Left colon (tissue), 2 donors: Measurements from ENCODE around the gene PRND. TPM values are rescaled to one million over a fixed set of nuclear protein-coding genes. Genes with fewer than 3 reads are reported as not detected.
"Not testable (repeated sequence)": the region's sequence is repeated elsewhere in the genome, so short reads cannot be mapped to it uniquely, and the experiment has no call there.

Experiments
- ATAC-seq: fragments of 200-7000 bp; cut with Tn5 transposase; one replicate; pipeline ENCODE4 v1.9.1; 2020; ENCODE audit warnings: mild to moderate bottlenecking, moderate library complexity
- DNase-seq, 2 donors: peaks; one replicate each; pipeline ENCODE4 v3.0.0-alpha.2; 2020
- intact Hi-C, 2 donors: fragments of 100-400 bp; cut with DNase I in 1 of 2; cut with micrococcal nuclease in 1 of 2; formaldehyde crosslinking; loops; one replicate each; pipeline versions ENCODE4 v1.11.2 to v1.14.0; 2022; cut with DNase I, micrococcal nuclease
- total RNA-seq, 2 donors: library from RNA; stranded (reverse); fragmentation: NEBNext Ultra II Directional; extraction: Animal tissue kit (Norgen Biotek cat#: 25700); gene quantifications; one replicate each; pipeline ENCODE4 v1.2.1, GENCODE V29; 2021
- donor health status: DM: no; HTN: no; CAD: no.
- donor health status: DM: yes; HTN: yes; CAD: no.

Gene PRND
- total RNA-seq, 2 donors from 2014 or later, result 0.20 TPM; not detected in 1

DNA sequence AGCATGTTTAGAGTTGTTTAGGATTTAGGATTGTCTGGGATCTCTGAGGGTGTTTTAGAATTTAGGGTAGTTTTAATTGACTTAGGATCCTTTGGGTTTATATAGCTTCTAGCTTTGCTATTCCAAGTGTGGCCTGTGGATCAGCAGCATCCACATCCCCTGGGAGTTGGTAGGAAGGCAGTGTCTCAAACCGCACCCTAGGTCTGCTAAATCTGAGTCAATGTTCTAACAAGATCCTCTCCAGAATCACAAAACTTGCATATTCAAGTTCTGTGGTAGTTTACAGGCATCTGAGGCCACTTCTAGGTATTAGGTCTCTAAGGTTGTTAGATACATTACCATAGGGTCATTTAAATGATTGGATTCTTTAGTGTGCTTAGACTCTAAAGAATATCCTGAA, 48.3 kb downstream of the PRND start:
- DNase-seq, result no peak
- no peak for ATAC-seq
- intact Hi-C loops, result no loop called here

DNA sequence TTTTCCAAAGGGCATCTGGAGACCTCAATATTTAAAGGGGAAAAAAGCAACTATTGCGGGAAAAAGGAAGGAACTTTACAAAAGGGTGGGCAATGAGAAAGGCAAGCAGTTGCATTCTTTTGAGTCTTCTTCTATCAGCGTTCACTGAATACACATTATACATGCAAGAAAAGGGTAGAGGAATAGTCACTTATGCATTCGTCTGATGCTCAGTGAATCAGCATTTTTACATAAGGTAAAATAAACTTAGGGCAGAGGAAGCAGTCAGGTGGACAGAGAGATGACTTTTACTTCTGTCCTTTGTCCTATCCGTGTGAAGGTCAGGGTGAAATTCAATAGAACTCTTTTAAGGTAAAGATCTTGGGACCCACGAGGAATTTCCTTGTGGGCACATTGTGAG, 49.3 kb downstream of the PRND start:
- DNase-seq (no peak), ATAC-seq (no peak)
- intact Hi-C loops, result no loop called here

DNA sequence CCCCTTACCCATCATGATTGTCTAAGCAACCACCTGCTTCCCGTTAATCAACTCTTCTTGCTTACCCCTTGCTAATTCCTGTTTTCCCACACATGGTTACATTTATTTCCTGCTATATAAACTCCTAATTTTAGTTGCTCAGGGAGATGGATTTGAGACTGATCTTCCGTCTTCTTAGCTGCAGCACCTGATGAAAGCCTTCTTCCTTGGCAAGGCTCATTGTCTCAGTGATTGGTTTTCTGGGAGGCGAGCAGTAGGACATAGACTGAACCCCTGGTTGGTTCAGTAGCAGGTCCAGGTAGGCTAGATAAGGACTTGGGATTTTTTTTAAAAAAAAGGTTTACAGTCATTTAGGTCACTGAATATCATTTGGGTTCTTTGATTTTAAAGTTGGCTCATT, 50.4 kb downstream of the PRND start:
- intact Hi-C loops, result no loop called here
- ATAC-seq (no peak), DNase-seq (no peak)

DNA sequence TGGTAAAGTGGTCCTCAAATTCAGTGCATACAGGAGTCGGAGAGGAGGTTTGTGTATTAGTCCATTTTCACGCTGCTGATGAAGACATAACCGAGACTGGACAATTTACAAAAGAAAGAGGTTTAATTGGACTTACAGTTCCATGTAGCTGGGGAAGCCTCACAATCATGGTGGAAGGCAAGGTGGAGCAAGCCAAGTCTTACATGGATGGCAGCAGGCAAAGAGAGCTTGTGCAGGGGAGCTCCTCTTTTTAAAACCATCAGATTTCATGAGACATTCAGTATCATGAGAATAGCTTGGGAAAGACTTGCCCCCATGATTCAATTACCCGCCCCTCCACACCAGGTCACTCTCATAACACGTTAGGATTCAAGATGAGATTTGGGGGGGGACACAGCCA, 51.3 kb downstream of the PRND start:
- ATAC-seq, intact Hi-C loops, DNase-seq: not testable (repeated sequence)

DNA sequence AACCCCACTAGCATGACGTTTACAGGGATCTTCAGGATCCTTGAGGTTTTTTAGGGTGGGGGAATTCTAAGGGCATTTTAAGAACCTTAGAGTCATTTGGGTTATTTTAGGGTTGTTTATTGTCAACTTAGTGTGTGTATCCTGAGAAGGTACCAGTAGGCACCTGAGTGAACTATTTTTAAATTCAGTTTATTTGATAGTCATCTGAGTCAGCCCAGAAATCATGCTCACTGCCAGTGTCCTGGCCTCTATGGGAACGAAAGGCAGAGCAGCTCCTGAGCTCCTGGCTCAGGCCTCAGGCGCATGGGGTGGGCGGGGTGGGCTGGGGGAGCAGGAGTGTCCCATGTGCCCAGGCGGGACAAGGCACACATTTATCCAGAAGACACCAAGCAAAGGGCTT, 52.0 kb downstream of the PRND start:
- no peak for ATAC-seq
- DNase-seq, result no peak
- intact Hi-C loops, result no loop called here

DNA sequence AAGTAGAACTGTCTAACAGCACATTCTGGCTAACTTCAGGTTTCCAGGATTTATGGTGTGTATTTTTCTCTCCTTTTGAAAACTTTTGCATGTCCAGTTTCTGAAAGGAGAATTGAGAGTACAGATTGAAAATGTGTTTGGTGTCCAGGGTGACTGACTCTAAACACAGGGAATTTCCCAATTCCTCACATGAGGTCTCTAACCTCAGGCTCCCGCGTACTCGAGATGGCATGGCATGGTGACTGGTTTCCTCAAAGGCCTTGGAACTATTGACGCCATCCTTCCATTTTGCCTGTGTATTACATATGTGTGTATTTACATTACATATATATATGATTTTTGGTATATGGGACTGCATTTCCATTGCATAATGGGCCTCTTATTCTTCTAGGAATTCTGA, 52.5 kb downstream of the PRND start:
- no peak for ATAC-seq
- no peak for DNase-seq
- intact Hi-C loops, result no loop called here

DNA sequence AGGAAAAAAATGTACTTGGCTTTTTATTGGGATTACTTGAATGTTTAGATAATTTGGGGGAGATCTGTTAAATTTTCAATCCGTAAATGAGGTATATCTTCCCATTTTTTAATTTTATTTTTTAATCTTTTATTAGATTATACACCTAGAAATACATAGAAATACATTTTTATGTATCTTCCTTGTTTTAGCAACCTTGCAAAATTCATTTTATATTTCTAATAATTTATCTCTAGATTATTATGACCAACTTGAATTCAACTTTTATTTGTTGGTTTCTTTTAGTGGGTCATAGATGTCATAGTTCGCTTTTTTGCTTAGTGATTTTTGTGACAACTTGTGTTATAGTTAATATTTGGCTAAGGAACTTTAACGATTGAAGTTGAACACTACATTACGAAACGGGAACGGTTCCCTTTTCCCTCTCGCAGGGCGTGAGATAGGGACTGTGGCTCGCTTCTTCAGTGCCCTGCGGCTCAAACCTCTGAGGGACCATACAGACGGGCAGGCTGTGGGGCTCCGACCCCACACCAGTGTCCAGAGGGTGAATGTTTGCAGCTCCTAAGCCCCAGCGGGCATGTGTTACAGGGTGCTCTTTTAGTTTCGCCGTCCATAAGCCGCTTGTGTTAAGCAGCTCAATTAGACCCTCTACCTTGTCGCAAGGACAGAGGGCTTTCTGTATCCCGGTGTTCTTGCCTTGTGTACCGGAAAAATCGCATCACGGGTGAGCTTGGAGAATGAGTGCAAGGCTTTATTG, 53.8 kb downstream of the PRND start:
- ATAC-seq, result no peak
- DNase-seq, result no peak
- intact Hi-C loops, result no loop called here

DNA sequence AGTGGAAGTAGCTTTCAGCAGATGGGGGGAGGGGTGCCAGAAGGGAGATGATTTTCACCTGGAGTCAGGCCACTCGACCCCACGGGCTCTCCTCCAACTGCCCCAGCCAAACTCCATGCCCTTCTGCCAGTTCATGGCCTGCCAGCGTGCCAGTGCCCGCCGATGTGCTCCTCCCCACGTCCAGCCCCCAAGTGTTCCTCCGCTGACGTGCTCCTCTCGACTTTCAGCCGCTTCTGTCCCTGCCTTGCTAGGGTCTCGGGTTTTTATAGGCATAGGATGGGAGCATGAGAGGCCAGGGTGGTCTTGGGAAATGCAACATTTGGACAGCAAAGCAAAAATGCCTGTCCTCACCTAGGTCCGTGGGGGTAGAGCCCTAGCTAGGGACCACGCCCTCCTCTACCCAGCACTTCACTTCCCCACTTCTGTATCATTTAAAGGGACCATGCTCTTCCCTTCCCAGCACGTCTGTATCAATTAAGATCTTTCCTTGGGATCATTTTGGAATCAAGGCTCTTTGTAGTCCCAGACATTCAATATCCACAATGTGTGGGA, 54.4 kb downstream of the PRND start:
- DNase-seq, result no peak
- ATAC-seq, result no peak
- intact Hi-C loops, result no loop called here

Other genes starting within 250 kb of the PRND start
- 10 to 100 TPM; 12.3 to 46.6 TPM for gene PRNP, start 35.5 kb upstream of the PRND start, total RNA-seq
- gene RASSF2, start 101.7 kb downstream of the PRND start, total RNA-seq, result 1 to 10 TPM; 1.9 to 5.9 TPM